ENCODE measurements around the gene MAPKAPK2.

MAPKAPK2 gene

DNA sequence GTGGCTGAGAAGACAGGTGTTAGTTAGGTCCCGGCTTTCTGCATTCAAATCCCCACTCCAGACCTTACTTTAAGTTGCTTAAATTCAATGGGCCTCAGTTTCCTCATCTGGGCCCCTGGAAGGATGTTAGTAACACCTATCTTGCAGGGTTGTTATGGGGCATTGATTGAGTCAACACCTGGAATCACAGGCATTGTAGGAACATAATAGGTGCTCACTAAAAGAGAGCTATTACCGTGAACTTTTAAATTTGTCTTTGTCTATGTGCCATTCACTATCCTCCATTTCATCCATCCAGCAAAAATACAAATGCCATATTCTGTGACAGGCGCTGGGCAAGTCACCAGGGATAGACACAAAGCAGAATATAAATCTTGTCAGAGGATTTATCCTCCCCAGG, 10.5 kb upstream of the MAPKAPK2 start:
- H3K9me3 Mint-ChIP-seq: no peaks in the 10 kb centered on the region
- H3K4me1 Mint-ChIP-seq: peaks cover 10% of the 10 kb centered on the region
- peak overlapping the region in 2 of 3 experiments; percentile 39 to 79 for H3K27ac Mint-ChIP-seq
- no peaks in the 10 kb centered on the region for H3K36me3 Mint-ChIP-seq (ENCODE audit: low read depth)
- H3K27me3 Mint-ChIP-seq (ENCODE audit: low read depth): no peaks in the 10 kb centered on the region
- TF ChIP-seq, protein P1, sequence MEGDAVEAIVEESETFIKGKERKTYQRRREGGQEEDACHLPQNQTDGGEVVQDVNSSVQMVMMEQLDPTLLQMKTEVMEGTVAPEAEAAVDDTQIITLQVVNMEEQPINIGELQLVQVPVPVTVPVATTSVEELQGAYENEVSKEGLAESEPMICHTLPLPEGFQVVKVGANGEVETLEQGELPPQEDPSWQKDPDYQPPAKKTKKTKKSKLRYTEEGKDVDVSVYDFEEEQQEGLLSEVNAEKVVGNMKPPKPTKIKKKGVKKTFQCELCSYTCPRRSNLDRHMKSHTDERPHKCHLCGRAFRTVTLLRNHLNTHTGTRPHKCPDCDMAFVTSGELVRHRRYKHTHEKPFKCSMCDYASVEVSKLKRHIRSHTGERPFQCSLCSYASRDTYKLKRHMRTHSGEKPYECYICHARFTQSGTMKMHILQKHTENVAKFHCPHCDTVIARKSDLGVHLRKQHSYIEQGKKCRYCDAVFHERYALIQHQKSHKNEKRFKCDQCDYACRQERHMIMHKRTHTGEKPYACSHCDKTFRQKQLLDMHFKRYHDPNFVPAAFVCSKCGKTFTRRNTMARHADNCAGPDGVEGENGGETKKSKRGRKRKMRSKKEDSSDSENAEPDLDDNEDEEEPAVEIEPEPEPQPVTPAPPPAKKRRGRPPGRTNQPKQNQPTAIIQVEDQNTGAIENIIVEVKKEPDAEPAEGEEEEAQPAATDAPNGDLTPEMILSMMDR (IDR thresholded peaks at IDR 0.05; ENCODE audit: unreplicated experiment in 3 of 3): no peak
- H3K4me3 Mint-ChIP-seq: no peak overlapping the region

DNA sequence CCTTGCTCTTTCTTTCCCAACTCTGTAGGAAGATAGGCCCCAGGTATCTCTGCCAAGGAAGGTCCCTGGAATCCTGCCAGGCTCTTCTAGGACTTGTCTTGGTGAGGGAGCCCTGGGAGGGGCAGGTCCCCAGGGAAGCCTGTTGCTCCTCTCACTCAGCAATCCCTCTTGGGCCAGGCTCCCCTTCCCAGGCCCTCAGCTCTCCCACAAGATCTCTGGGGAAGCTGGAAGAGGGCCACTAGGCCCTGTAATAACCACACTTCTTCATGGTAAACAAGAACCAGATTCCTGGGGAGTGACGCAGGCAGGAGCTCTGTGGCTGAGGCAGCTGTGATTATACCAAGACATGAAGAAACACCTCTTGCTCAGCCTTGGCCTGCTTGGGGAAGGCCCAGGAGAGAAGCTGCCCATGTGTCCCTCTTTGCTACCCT, 9.9 kb upstream of the MAPKAPK2 start:
- Mint-ChIP-seq H3K4me3 (no peak overlapping the region), H3K36me3 (ENCODE audit: low read depth) (no peaks in the 10 kb centered on the region), H3K27ac (peak overlapping the region in 2 of 3 experiments; percentile 39 to 79), H3K4me1 (peaks cover 10% of the 10 kb centered on the region), H3K9me3 (no peaks in the 10 kb centered on the region), H3K27me3 (ENCODE audit: low read depth) (peaks cover 2% of the 10 kb centered on the region)
- TF ChIP-seq, protein P1 (IDR thresholded peaks at IDR 0.05; ENCODE audit: unreplicated experiment in 3 of 3): no peak

- Mint-ChIP-seq H3K4me3 (no peak overlapping the region), H3K27me3 (ENCODE audit: low read depth) (peaks cover 4% of the 10 kb centered on the region), H3K9me3 (no peaks in the 10 kb centered on the region), H3K4me1 (peaks cover 14% of the 10 kb centered on the region), H3K36me3 (ENCODE audit: low read depth) (no peaks in the 10 kb centered on the region), H3K27ac (no peak overlapping the region)
- TF ChIP-seq, protein P1 (IDR thresholded peaks at IDR 0.05; ENCODE audit: unreplicated experiment in 3 of 3): no peak
Measured at GRCh38 chr1:206676499-206676898, 8.2 kb upstream of the MAPKAPK2 start.

DNA sequence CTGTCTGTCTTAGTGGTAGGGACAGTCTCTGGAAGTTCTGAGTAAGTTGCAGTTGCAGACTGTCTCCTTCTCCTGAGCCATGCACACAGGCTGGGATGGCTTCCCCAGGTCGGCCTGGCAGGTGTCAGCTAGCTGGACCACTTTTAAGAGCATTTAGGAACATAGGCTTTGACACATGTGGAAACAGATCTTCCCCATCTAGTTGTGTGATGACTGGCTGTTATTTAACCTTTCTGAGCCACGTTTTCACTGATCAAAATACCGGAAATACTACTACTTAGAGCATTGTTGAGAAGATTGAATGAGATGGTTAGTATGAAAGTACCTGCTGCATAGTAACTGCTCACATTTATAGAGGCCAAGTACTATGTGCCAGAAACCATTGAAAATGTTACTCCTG, 6.2 kb upstream of the MAPKAPK2 start:
- no peaks in the 10 kb centered on the region for H3K9me3 Mint-ChIP-seq
- no peak overlapping the region for H3K27ac Mint-ChIP-seq
- H3K4me1 Mint-ChIP-seq: peaks cover 14% of the 10 kb centered on the region
- TF ChIP-seq, protein P1 (IDR thresholded peaks at IDR 0.05; ENCODE audit: unreplicated experiment in 3 of 3): no peak
- H3K4me3 Mint-ChIP-seq: no peak overlapping the region
- no peaks in the 10 kb centered on the region for H3K36me3 Mint-ChIP-seq (ENCODE audit: low read depth)
- H3K27me3 Mint-ChIP-seq (ENCODE audit: low read depth): peaks cover 15% of the 10 kb centered on the region

DNA sequence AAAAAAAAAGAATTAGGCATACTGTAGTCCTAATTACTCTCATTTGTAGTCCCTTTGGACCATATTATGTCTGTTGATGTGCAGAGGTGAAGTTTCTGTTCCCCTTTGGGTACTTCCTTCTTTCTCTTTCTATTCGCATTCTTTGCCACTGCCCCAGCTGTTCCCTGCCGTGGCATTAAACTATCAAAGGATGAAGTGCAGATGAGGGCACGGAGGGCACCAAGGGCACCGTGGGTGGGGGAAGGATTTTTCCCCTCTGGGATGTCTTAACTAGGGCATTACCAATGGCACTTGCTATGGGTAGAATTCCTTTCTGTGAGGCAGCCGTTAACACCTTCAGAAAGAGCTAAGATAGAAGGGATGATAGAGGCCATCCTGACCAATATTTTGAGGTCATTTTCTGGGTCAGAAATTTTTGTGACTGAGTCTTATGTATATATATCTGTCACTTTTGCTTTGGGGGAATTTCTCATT, 4.9 kb upstream of the MAPKAPK2 start:
- Mint-ChIP-seq H3K4me1 (peaks cover 10% of the 10 kb centered on the region), H3K27ac (no peak overlapping the region), H3K27me3 (ENCODE audit: low read depth) (peaks cover 25% of the 10 kb centered on the region), H3K9me3 (no peaks in the 10 kb centered on the region), H3K4me3 (peak overlapping the region in 1 of 3 experiments; percentile 33), H3K36me3 (ENCODE audit: low read depth) (no peaks in the 10 kb centered on the region)
- TF ChIP-seq, protein P1 (IDR thresholded peaks at IDR 0.05; ENCODE audit: unreplicated experiment in 3 of 3): no peak

- Mint-ChIP-seq H3K4me1 (peaks cover 5% of the 10 kb centered on the region), H3K27me3 (ENCODE audit: low read depth) (peaks cover 25% of the 10 kb centered on the region), H3K27ac (peak overlapping the region in 1 of 3 experiments; percentile 20), H3K36me3 (ENCODE audit: low read depth) (no peaks in the 10 kb centered on the region), H3K9me3 (no peaks in the 10 kb centered on the region), H3K4me3 (peak overlapping the region in 1 of 3 experiments; percentile 30)
- TF ChIP-seq, protein P1 (IDR thresholded peaks at IDR 0.05; ENCODE audit: unreplicated experiment in 3 of 3): no peak
Measured at GRCh38 chr1:206680279-206680678, 4.4 kb upstream of the MAPKAPK2 start.
